HG02981 (cell line): ENCODE measurements around the gene CYREN.
"Not testable (repeated sequence)": the region's sequence is repeated elsewhere in the genome, so short reads cannot be mapped to it uniquely, and the experiment has no call there.

Experiments
- ATAC-seq: cut with Tn5 transposase; IDR thresholded peaks from one replicate; pipeline ENCODE4 v1.9.1; 2021; ENCODE audit warnings: mild to moderate bottlenecking, moderate library complexity; ENCODE audit not compliant: unreplicated experiment

CYREN gene, protein sequence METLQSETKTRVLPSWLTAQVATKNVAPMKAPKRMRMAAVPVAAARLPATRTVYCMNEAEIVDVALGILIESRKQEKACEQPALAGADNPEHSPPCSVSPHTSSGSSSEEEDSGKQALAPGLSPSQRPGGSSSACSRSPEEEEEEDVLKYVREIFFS

DNA sequence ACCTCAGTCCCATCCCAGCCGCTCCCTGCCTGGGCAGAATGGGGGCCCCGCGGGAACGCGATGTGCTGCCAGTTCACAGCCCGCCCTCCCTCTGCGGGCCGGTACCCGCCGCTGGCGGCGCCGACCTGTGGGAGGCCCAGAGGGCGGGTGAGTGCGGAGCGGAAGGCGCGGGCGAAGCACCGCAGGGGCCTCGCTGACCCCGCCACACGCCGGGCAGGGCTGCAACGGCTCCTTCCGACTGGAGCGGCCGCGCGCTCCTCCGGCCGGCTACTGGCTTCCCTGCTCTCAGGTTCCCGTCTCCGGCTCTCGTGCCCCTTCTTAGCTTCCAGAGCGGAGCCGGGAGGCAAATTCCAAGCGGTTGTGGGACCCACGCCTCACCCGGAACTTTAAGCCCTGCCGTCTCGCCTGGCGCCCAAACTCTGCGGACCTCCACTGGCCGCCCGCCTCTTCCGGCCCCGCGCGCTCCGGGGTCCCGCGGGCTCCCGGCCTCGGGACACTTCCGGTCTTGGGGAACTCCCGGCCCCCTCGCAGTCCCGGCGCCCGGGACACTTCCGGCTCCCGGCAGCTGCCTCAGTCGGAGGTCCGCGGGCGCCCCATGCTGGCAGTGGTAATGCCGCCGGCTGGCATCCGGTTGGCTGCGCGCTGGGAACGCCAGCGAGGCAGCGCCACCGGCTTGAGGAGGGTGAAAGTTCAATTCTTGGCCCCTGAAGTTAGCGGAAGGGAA lies at the start of gene CYREN:
CYREN (minus strand) TSS at position 434 of the 724 bp plus-strand sequence. CDS start 1,785 bp downstream, outside the sequence.
- ATAC-seq, result peak; percentile 75

DNA sequence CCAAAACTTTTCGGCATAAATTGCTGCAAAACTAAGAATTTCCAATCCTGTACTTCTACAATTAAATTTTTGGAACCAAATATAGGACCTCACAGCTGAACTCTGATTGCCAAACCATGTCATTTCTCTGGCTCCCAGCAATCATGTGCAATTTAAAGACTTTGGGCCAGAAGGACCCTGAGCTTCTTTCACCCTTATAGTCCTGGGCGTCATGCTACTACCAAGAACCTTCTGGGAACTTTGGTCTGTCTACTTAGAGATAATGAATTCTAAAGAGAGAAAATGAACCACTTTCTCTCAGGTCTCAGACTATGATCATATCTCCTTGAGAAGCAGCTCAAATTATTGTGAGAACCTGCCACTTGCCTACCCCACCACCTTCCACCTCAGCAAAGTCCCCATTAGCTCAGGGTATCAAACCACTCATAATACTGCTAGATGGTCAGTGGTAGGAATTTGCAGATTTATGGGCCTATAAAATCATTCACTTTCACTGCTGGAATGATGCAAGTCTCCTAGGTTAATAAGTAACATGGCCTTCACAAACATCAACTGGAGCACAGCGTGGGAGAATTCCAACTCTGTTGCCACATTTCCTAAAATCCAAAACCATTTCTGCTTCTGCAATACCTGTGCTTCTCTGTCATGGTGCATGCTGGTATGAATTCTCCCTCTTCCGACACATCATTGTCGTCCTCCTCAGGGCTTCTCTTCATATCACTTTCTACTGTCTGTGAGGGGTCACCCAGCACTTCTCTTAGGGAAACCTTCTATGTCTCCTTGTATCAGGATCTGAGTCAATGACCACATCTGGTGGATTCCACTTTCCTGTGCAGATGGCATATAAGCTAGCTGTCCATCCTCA lies 47.4 kb upstream of the CYREN start:
- no peak for ATAC-seq

DNA sequence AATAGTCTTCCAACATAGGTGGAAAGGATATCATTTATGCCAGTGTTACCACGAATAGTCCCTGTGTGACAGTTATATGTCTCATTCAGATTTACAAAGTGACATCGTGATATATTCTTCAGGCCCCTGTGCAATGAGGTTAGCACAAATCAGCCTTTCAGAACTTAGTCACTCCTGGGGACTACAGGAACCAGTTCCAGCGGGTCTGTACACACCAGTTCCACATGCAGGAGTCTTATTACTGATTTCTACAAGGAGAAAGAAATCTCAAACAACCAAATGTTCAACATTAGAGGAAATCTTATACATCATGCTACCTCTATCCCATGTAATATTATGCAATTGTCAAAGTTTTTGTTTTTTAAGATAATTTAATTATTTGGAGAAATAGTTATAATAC lies 45.2 kb upstream of the CYREN start:
- ATAC-seq, result no peak

DNA sequence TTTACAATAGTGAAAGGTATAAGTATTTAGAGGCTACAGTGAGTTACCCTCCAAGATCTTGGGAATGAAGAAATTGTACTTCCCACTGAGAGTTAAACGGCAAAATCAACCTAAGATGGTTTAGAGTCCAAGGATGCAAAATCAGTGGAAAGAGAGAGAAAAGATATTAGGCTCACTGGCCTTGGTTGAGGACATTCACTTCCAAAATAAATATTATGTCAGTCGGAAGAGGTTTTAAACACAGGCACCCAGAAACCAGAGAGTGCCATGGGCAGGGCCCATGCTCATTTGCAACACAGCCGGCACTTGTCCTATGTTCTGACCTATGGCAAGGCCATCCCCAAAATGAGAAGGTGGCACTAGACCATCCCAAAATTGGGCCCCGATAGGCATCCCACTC lies 44.7 kb upstream of the CYREN start:
- no peak for ATAC-seq

DNA sequence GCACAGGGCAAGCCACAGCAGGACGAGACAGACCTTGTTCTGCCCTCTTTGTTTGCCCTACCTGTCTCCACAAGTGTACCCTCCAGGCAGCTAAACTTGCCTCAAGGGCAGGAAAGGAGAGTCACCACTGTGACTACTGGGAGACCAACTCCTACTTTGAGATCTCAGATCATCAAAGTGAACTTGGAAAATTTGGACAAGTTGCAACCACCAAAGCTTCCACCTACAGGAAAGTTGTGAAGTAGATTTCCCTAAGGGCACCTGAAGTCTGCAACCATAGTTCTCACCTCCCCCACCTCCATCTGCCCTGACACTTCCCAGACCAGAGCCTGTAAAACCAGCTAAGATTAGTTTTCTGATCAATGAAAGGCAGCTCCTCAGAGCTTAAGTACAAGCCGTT lies 43.3 kb upstream of the CYREN start:
- ATAC-seq, result no peak

DNA sequence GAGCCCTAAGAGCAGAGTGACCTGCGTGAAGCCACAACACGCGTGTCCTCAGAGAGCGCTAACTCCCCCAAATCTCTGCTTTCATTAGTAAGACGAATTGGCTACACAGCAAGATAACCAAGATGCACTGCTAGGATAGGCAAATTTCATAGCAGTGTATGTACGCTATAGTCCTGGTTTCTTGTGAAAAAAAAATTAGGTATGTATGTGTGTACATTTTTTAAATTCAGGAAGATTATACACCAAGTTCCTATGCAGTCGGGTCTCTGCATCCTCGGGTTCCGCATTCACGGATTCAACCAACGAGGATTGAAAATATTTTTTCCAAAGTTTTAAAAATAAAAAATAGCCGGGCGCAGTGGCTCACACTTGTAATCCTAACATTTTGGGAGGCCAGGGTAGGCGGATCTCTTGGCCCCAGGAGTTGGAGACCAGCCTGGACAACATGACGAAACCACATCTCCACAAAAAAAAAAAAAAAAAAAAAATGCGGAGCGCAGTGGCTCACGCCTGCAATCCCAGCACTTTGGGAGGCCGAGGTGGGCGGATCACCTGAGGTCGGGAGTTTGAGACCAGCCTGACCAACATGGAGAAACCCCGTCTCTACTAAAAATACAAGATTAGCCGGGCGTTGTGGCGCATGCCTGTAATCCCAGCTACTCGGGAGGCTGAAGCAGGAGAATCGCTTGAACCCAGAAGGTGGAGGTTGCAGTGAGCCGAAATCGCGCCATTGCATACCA lies 41.6 kb upstream of the CYREN start:
- ATAC-seq, result not testable (repeated sequence)

DNA sequence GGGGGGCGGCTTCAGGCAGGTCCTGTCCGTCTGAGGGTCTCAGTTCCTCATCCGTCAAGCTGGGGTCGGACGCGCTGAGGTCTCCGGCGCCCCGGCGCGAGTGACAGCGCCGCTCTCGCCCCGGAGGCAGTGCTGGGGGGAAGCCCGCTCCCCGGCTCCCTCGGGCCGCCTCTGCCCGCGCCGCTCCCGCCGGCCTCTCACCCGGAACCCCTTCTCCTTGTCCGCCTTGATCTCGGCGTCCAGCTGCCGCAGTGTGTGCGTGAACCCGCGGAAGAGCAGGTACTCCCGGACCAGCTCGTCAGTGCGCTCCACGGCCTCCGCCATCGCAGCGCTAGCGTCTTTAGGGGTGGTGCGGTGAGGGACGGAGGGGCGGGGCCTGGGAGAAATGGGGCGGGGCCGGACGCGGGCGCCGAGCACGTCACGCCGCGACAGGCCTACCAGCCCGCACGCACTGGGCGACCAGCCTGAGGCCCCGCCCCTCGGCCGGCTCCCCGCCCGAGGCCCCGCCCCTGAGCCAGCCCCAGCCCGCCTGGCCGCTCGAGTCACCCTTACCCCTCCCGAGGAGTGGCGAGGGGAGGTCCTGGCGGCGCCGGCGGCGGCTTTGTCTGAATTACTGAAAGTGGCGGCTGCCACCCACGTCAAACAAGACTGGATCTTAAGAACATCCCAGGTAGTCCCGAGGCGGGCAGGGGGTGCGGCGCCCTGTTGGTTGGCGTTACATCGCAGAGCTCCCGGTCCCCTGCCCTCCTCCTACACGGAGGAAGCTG lies 40.9 kb upstream of the CYREN start, which contains the start of gene WDR91:
WDR91 (minus strand) TSS at position 348 of the 767 bp plus-strand sequence; CDS start at position 324, 24 bp downstream.
- peak; percentile 79 for ATAC-seq

DNA sequence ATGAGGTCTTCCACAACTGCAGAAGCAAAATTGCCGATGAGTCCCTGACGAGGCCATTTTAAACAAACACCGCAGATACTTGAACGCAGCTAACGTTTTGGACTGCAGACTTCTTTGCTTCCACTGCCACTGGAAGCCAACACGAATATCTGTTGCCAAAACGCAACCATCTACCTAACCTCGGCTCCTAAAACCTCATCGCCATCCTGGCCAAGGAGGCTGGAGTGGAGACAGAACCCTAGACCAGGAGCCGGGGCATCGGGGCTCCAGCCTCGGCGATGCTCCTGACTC lies 40.3 kb upstream of the CYREN start:
- ATAC-seq, result no peak

DNA sequence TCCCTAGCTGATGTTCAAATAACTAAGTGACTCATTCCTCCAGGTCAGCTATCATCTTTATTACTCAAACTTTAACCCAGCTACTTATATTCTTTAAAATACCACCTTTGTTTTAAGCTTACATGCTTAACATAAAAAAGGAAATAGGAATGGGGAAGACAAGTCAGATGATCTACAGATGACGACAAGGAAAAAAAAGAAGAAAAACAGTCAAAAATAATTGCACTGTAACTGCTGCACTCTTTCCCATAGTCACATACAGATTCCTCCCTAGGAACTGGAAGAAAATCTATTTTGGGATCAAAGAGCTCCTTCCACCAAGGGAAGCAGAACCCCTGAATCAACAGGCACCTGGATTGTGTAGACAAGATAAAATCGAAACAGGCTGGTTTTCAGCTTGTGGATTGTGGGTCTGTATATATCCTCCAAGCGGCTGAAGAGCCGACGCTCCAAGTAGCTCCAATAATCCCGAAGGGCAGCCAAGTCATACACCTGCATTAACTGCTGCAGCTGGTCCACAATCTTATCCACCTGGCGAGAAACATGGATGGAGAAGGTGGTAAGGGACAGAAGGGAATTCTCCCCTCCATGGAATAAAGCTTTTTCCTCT lies 38.8 kb upstream of the CYREN start:
- ATAC-seq, result no peak

DNA sequence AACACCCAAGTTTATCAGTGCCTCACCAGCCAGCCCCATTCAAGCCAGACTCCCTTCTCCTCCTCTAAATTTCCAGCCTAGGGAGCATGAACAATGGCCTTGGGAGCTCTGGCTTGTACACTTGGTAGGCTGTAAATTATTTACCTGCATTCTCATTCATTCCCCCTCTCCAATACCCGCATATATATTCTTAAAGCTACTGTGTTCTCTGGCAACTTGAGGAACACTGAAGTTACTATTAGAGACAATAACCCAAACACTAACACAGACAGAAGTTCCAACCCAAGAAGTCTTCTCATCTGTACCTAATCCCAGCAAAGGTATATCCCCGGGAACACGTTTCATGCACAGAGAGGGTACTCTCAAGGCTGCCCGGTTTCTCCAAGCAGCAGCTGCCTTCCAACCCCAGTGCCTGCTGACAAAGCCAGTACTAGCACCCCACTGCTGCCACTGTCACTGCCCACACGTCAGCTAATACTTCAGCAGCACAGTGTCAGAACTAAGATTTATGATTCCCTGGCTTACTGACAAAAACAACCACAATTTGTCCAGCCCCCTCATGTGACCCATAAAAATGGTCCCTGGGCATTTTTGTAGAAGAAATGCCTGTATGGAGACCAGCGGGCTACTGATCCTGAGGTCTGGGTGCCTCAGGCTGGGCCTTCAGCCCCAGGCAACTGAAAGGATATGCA lies 37.7 kb upstream of the CYREN start:
- no peak for ATAC-seq

DNA sequence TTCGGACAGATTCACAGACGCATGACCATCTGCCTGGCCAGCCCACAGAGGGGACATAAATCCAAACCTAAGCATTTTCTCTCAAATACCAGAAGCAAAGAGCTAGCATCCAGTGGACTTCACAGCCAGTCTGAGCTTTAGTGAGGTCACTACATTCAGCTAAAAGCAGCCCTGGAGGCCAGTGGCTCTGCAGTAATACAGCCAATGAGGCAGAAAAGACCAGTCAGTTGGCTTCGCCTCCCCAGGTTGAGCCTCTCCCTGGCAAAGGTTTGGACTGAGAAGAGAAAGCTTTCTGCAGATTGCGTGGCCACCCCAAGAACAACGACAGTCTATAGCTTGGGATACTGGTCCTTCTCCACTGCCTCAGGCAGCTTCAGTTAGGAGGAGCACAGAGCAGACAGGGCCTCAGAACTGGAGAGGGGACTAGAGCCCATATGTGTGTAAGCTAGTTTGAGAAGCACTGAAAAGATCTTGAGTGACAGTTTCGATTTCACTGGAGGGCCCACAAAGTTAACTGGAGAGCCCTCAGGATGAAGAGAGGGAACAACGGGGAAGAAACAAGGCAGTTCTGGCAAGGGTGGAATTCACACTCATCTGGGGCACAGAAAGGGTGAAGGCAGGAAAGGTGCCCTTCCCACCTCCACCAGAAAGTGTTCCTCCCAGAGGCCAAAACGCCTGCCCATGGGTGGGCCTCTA lies 37.0 kb upstream of the CYREN start:
- no peak for ATAC-seq

DNA sequence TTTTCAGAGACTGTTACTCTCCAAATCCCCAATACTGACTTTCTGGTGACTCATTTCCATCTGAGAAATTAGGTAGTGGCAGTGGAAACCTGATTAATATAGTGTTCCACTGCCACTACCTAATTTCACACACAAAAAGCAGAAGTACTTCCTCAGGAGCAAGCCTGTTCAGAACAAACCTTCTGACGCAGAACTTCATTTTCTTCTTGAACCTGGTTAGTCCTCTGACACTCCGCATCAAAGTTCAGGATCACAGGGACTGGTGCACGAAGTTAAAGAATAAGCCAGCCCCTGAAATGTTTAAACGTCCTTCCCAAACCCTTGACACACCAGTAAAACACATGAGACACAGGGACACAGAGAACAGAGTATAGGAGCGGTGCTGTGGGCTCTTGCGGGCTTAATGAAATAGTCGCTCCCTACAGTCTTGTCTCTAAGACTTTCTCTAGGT lies 36.5 kb upstream of the CYREN start:
- peak; percentile 30 for ATAC-seq

DNA sequence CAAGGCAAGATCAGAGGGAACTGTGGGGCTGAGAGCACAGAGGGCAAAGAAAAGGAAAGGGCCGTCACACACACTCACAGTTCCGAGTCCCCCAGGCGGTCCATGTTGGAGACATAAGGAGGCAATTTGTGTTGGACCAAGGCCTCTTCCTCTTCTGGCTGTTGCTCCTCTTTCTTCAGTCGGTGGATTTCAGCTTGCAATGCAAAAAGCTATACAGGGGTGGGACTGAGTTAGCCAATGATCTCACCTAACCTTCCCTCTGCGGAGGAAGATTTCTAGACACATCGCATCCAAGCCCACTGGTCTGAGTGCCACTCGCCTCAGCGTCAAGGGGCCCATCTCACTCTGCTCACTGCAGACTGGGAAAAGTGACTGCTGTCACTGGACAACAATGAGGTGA lies 35.3 kb upstream of the CYREN start:
- ATAC-seq, result no peak

DNA sequence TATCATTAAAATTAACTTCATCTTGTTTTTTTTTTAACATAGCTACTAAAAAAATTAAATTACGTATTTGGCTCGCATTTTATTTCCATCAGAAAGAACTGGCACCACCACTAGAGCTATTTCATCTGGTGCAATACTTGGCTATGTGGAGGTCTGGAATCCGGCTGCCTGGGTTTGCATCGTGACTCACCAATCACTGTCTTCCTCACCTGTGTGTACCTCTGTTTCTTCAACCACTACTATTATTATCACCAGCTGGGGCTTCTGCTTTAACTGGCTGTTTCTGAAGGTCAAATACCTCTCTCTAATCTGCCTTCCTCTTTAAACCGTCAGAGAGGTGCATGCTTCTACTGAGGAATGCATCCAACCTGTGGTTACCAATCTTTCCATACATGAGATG lies 34.4 kb upstream of the CYREN start:
- no peak for ATAC-seq

DNA sequence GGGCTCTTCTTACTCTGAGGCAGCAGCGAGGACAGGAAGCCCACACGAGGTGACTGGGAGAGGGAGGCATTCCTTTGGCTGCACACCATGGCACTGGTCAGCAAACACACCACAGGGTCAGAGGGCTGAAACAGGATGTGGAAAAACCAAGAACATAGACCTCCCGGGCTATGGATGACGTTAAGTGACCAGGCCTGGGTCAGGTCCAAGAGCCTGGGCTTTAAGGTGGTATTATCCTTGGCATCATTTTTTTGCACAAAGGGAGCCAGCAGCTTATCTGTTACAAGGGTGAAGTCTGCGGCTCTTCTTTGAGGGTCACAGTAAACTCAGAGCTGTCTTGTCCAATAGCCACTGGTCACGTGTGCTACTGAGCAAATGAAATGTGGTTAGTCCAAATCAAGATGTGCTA lies 33.8 kb upstream of the CYREN start:
- no peak for ATAC-seq

DNA sequence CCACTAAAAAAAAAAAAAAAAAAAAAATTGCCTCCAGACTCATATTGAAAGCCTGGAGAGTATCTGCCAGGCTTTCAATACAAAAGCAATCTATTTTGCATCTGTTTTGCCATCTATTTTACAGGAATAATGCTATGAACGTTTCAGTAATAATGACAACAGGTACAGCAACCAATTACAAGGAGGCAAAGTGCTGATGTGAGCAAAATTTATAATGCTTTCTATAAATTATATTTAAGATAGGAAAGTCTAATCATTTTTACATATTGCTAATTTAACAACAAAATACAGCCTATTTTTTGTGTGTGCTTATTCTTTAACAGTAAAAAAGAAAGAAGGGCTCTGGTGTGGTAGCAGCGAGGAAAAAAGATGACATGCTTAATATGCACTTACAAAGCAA lies 30.8 kb upstream of the CYREN start:
- ATAC-seq, result no peak

DNA sequence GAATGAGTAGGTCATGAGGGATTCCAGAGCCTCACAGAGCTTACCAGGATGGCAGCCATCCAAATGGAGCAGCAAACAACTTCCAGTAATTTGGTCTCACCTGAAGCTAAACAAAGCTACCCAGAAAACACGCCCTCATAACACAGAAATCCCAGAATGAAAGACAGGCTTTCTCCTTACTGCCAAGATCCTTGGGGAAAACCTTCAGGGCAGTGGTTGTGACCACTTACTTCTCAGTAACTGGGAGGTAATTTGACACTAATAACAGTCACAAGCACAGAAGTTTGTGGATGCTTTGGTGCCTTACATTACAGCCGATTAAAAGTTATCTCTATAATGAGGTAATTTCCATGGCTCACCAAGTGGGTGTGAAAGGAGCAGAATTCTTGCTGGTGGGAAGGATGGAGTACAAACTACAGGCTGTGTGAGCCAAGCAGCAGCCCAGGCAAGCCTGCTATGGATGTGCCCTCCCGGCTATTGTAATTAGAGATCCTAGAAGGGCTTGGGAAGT lies 30.4 kb upstream of the CYREN start:
- no peak for ATAC-seq

DNA sequence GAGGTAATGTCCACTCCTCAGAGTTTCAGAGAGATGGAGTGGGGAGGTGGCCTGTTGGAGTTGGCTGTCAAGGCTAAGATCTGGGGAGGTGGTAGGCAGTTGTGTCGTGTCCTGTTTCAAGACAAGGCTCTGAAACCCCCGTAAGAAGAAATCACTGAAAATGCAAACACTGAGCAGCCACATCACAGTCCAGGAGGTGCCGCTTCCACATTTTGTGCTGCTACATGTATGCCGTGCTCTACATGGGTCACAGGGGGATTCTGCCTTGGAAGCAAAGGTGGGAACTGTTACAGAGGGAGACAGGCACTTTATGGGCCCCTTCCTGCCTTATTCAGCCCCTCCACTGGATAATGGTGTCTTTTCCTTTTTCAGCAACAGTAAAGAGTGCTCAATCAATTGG lies 28.9 kb upstream of the CYREN start:
- no peak for ATAC-seq
